Lower leg skin (tissue), 4 donors: ENCODE data around the gene TLL2. TPM values are rescaled to one million over a fixed set of nuclear protein-coding genes. Genes with fewer than 3 reads are reported as not detected.

ENCODE experiments used
- DNase-seq, 2 donors: peaks; one replicate each; pipeline ENCODE4 v3.0.0-alpha.2; 2019; ENCODE audit warnings: low spot score in 2 of 2
- H3K4me3 ChIP-seq: fragments of 200-600 bp; sonication (generic); 2 replicates; pipeline ENCODE4 v1.5.1; 2017; ENCODE audit warnings: mild to moderate bottlenecking, low read depth; ENCODE audit not compliant: poor library complexity, severe bottlenecking
- POLR2A ChIP-seq, 2 donors: fragments of 450-650 bp; IDR thresholded peaks; one replicate each; pipeline ENCODE4 v1.6.1; 2016 to 2017; ENCODE audit warnings: antibody characterized with exemption in 2 of 2, mild to moderate bottlenecking in 1 of 2, moderate library complexity in 1 of 2
- WGBS, 2 donors: methylation state at CpG; one replicate each; pipeline ENCODE4 v1.1.5; 2018; 5-methylcytosine and 5-hydroxymethylcytosine counted together
- intact Hi-C: fragments of 100-400 bp; cut with DNase I; formaldehyde crosslinking; loops from one replicate; pipeline ENCODE4 v1.15.0; 2023; ENCODE audit warnings: low total_unique reads
- total RNA-seq, 4 donors: library from RNA; depleted of rRNA; stranded (reverse); fragments of >200 nt; gene quantifications; one replicate each; pipeline ENCODE4 v1.1.0, GENCODE V29; 2016
- TF ChIP-seq, protein P1 (sequence below), 3 donors: fragments of 450-650 bp; IDR thresholded peaks; one replicate each; pipeline ENCODE4 v1.5.1; 2016; ENCODE audit warnings: antibody characterized with exemption in 3 of 3, mild to moderate bottlenecking in 3 of 3, moderate library complexity in 2 of 3

Gene TLL2
- total RNA-seq, 4 donors from 2014 or later = 0.39 to 0.94 TPM; not detected in 2

DNA sequence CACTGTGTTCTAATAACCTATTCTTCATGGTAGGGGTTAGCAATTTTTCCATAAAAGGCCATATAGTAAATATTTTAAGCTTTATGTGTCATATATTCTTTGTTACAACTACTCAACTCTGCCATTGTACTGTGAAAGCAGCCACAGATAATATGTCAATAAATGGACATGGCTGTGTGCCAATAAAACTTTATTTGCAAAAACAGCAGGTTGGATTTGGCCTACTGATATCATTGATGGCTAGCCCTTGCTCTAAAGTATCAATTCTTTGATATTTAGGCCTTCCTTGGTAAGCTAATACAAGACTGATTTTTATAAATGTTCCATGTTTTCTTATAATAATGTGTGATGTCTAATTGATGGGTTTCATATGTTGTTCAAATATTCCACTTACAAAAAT lies 77.7 kb downstream of the TLL2 start:
- intact Hi-C loops = no loop called here
- TF ChIP-seq, protein P1, sequence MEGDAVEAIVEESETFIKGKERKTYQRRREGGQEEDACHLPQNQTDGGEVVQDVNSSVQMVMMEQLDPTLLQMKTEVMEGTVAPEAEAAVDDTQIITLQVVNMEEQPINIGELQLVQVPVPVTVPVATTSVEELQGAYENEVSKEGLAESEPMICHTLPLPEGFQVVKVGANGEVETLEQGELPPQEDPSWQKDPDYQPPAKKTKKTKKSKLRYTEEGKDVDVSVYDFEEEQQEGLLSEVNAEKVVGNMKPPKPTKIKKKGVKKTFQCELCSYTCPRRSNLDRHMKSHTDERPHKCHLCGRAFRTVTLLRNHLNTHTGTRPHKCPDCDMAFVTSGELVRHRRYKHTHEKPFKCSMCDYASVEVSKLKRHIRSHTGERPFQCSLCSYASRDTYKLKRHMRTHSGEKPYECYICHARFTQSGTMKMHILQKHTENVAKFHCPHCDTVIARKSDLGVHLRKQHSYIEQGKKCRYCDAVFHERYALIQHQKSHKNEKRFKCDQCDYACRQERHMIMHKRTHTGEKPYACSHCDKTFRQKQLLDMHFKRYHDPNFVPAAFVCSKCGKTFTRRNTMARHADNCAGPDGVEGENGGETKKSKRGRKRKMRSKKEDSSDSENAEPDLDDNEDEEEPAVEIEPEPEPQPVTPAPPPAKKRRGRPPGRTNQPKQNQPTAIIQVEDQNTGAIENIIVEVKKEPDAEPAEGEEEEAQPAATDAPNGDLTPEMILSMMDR (IDR thresholded peaks at IDR 0.05) = no peak
- no peak for TF ChIP-seq POLR2A (IDR thresholded peaks at IDR 0.05)
- no peak for DNase-seq
- H3K4me3 ChIP-seq = no peak overlapping the region

DNA sequence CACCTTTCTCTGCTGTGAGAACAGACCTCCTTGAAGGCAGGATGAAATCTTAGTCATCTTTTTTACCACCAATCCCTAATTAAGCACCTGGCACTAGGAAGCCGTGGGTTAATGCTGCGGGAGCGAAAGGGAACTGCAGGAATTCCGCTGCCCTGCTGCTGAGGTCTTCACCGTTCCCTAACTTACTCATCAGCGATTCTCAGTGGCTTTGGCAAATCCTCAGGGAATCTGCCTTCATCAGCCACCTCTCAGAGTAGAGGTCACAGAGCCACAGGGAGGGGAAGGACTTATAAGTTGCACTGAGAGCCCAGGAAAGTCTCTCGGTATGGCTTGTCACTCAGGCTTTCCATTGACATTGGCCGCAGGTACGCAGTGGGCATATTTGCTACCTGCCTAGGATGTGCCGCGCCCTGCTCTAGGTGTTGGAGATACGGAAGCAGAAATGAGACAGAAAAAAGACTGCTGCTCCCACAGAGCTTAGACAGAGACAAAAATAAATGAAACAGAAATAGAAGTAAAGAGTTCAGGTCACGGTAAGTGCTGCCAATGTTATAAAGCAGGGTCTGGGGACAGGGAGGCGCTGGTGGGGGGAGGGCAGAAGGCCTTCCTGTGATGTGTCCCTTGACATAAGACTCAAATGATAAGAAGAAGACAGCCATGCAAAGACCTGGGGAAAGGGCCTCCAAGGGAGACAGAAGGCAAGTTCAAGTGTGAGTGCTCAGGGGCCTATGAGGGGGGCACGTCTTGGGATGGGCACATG lies 82.3 kb downstream of the TLL2 start:
- intact Hi-C loops = no loop called here
- TF ChIP-seq, protein P1 (IDR thresholded peaks at IDR 0.05) = no peak
- TF ChIP-seq POLR2A (IDR thresholded peaks at IDR 0.05) = no peak
- peak in 1 of 2 donors; percentile 74 for DNase-seq
- WGBS, 2 donors = 79 to 83% methylated on average over 15 of the region's 15 CpGs
- no peak overlapping the region for H3K4me3 ChIP-seq

DNA sequence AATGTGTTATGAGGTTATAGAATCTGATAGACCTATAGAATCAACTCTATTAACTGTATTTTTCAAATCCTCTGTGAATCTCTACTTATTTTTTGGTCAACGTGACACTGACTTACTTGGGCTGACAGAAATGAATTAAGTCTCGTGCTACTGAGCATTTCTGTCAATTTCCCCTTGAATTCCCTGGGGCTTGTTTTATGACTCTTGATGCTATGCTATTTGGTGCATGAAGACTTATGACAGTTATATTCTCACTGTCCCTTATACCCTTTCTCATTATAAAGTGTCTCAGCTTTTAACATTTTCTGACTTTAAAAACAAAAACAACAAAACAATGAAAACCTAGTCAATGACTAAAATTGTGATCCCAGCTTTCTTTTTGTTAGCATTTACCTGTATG lies 86.4 kb downstream of the TLL2 start:
- TF ChIP-seq, protein P1 (IDR thresholded peaks at IDR 0.05) = no peak
- no peak for TF ChIP-seq POLR2A (IDR thresholded peaks at IDR 0.05)
- H3K4me3 ChIP-seq = no peak overlapping the region
- intact Hi-C loops = no loop called here
- no peak for DNase-seq
- WGBS, 2 donors = 57 to 63% methylated on average over 2 of the region's 2 CpGs

DNA sequence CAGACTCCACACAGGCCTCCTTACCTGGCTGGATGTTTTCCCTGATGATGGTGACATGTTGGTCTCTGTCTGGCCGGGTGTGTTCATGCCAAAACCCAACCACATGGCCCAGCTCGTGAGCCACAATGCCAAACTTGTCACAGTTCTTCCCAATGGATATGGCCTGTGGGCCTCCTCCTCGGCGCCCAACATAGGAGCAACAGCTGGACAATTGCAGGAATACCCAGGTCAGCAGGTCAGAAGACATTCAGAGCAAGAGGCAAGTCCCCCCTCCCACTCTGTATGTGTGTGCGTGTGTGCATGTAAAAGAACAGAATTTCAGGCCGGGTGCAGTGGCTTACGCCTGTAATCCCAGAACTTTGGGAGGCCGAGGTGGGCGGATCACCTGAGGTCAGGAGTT lies 91.2 kb downstream of the TLL2 start:
- no peak for DNase-seq
- TF ChIP-seq, protein P1 (IDR thresholded peaks at IDR 0.05) = no peak
- TF ChIP-seq POLR2A (IDR thresholded peaks at IDR 0.05) = no peak
- intact Hi-C loops = no loop called here
- 96% methylated on average over 9 of the region's 9 CpGs for WGBS, 2 donors
- no peak overlapping the region for H3K4me3 ChIP-seq

DNA sequence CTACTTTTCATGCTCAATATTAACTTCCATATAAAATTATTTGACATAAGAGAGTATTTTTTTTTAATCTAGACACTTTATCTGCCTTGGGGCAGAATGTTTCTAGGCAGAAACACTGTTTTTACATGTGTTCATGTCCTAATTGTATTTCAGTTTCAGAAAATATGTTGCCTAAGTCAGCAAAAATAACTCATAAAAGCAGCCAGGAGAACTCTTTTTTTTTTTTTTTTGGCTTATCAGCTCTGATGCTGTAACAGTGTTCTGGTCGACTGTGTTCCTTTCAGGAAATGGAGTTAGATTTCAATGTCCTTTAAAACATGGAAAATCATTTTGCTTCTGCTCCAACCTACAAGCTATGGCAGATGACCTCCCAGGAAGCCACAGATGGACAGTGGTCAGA lies 91.7 kb downstream of the TLL2 start:
- DNase-seq = no peak
- intact Hi-C loops = no loop called here
- WGBS, 2 donors = 11 to 16% methylated on average over 1 of the region's 1 CpG
- no peak overlapping the region for H3K4me3 ChIP-seq
- no peak for TF ChIP-seq POLR2A (IDR thresholded peaks at IDR 0.05)
- TF ChIP-seq, protein P1 (IDR thresholded peaks at IDR 0.05) = no peak
